A204.1 (cell line): ENCODE data around the gene SUPT6H.
A peak's percentile ranks its signal among the peaks of the same experiment; 100 is the strongest.

Experiments used
- FAIRE-seq: peaks from 2 replicates; lab custom pipeline; 2012; peaks lifted over from hg19 to GRCh38; lab: Jason Lieb, UNC

SUPT6H gene

DNA sequence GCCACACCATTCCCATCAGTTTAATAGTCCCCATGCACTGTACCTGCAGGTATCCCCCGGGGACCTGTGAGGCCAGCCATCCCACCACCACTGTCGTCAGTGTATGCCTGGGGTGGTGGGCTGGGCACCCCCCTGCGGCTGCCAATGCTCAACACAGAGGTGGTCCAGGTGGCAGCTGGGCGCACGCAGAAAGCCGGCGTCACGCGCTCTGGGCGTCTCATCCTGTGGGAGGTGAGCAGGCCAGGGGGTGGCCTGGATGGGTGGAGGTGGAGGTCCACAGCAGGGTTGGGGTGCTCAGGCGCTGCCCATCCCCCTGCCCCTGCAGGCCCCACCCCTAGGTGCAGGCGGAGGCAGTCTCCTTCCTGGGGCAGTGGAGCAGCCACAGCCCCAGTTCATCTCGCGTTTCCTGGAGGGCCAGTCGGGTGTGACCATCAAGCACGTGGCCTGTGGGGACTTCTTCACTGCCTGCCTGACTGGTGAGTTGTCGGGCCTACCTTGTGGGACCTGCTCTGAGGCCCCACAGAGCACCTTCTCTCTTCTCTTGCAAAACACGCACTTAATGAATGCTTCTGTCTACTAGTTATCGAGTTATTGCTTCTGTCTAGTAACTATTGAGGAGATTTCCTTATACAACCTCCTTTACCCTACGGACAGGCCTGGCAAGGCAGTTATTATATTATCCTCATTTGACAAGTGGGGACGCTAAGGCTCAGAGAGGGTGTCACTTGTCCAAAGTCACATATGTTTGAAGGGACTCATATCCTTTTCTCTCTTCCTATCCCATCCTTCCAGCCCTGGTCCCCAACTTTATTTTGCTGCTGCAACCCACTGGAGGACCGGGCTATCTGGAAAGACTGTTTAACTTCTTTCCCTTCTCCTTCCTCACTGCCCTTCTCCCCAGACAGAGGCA lies 76.0 kb downstream of the SUPT6H start:
- no peak for FAIRE-seq

GRCh38 chr17:28738680-28739384 lies 76.8 kb downstream of the SUPT6H start:
- FAIRE-seq = no peak

GRCh38 chr17:28740406-28741357 lies 78.7 kb downstream of the SUPT6H start:
- FAIRE-seq = no peak

GRCh38 chr17:28741358-28742349 lies 79.6 kb downstream of the SUPT6H start:
- no peak for FAIRE-seq

DNA sequence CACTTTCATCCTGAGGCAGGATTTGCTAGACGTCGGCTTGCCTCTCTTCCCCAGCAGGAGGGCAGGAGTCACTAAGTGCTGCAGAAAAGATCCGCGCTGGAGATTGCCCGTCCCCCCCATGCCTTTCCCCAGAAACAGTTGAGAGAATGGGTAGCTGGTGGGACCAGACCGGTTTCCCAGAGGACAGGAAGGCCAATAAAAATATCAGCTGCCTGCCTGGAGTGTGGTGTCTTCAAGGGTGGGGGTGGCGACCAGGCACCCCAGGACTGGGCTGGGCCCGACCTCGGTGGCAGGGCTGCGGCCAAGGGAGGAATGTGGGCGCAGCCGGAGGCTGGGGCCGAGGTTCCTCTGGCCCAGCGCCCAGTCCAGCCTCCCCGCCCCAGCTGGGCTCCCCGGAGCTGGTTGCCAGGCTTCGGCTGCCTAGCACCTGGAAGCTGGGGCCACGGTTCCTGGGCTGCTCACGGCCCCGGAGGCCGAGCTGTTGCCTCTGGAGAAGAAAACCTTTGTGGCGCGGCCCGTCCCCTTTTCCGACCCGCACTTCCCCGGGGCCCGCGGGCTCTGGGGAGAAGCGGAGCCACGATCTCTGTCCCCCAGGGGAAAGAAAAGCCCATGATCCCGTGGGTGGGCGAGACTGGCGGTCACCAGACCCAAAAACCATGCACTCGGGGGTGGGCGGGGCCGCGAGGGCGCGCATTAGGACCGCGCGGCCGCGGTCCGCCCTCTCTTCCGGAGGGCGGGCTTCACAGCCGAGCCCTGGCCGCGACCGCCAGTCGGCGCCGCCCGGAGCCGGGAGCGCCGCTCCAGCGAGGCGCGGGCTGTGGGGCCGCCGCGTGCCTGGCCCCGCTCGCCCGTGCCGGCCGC lies 81.5 kb downstream of the SUPT6H start, which contains the start of gene TRAF4:
Gene TRAF4 (plus strand): TSS at position 769 of the 861 bp plus-strand sequence. CDS start 102 bp downstream, outside the sequence.
- no peak for FAIRE-seq

GRCh38 chr17:28744104-28744971 lies 82.3 kb downstream of the SUPT6H start:
- FAIRE-seq = no peak

DNA sequence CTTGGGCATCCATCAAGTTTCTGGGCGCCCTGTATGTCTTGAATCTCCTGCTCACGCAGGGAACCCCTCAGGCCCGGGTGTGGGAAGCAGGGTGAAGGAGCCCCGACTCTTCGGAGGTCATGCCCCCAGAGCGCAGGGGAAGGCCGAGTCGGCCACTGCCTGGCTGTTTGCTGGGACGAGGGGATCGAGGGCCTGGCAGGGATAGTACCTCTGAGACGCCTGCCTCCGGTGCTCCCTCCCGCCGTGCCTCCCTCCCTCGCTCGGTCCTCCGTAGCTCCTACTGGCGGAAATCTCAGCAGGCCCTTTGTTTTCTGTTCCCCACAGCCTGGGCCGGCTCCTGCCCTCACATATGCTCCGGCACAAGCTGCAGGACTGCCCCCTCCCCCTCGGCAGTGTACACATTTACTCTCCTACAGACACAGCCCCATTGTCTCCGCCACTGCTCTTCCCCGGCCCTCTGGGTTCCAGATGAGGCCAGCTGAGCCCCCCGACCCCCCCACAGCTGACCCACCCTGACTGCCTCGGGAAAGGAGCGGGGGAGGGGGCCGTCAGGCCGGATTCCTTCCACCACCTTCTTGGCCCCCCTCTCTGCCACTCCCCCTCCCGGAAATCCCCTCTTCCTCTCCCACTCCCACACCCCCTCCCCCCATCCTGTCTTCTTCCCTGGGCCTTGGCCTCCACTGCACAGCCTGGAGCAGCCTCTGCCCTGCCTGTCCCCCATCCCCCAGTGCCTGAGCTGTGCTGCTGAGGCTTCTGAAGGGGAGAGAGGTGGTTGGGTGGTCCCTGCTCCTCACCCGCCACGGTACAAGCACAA lies 83.2 kb downstream of the SUPT6H start:
- no peak for FAIRE-seq

DNA sequence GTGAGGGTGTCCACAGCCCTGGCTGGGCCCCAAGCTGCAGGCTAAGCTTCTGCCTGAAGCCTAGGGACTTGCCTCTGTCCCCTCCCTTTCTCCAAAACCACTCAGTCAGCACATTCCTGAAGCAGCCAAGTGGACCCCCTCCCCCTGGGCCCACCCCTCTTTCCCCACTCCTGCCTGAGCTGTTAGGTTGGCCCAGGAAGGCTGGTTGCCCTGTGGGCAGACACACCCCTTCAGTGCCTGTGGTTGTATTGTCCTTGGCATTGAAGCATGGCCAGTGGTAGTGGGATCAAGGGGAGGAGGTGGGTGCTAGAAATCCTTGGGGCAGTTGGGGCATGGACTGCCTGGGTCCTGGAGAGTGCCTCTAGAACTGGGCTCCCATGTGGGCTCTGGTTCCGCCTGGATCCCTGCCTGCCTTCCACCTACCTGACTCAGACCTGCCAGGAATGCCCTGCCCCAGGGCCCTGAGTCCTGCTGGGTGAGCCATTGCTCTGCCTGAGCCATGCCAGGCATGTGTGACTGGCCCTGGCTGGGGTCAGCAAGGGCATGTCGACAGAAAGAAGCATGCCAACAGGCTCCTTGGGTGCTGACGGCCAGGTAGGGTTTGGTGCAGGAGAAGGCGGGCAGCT lies 83.9 kb downstream of the SUPT6H start:
- FAIRE-seq = no peak

- FAIRE-seq = no peak
These were observed 84.6 kb downstream of the SUPT6H start for GRCh38 chr17:28746611-28747050.

- FAIRE-seq = no peak
These were observed 85.2 kb downstream of the SUPT6H start for GRCh38 chr17:28747051-28747691.

- no peak for FAIRE-seq
These were observed 86.1 kb downstream of the SUPT6H start for GRCh38 chr17:28747801-28748750.

DNA sequence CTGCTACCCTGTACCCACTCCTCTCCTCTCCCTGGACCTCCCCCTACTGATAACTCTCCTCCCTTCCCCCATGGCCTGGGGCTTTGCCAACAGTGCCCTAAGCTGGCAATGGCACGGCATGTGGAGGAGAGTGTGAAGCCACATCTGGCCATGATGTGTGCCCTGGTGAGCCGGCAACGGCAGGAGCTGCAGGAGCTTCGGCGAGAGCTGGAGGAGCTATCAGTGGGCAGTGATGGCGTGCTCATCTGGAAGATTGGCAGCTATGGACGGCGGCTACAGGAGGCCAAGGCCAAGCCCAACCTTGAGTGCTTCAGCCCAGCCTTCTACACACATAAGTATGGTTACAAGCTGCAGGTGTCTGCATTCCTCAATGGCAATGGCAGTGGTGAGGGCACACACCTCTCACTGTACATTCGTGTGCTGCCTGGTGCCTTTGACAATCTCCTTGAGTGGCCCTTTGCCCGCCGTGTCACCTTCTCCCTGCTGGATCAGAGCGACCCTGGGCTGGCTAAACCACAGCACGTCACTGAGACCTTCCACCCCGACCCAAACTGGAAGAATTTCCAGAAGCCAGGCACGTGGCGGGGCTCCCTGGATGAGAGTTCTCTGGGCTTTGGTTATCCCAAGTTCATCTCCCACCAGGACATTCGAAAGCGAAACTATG lies 87.0 kb downstream of the SUPT6H start:
- no peak for FAIRE-seq

GRCh38 chr17:28749516-28750177 lies 87.6 kb downstream of the SUPT6H start:
- no peak for FAIRE-seq

GRCh38 chr17:28750178-28751047 lies 88.4 kb downstream of the SUPT6H start:
- FAIRE-seq = peak; percentile 56
